GM12892 (cell line): ENCODE measurements around the gene MICAL2.

Source experiments
- DNase-seq: peaks from one replicate; pipeline ENCODE4 v3.0.0; 2011; ENCODE audit not compliant: insufficient read length
- FAIRE-seq: peaks from 2 replicates; lab custom pipeline; 2011; peaks lifted over from hg19 to GRCh38; lab: Jason Lieb, UNC
- POLR2A ChIP-seq: IDR thresholded peaks from 2 replicates; pipeline ENCODE4 v1.6.1; 2011; ENCODE audit warnings: low read depth, low read length, control low read depth
- POLR2AphosphoS5 ChIP-seq: IDR thresholded peaks from 2 replicates; pipeline ENCODE4 v1.6.1; 2011; ENCODE audit warnings: low read depth, low read length, control low read depth
- TAF1 ChIP-seq: IDR thresholded peaks from 2 replicates; pipeline ENCODE4 v1.6.1; 2011; ENCODE audit warnings: low read depth, mild to moderate bottlenecking, control low read depth, low read length, borderline replicate concordance

Gene MICAL2

DNA sequence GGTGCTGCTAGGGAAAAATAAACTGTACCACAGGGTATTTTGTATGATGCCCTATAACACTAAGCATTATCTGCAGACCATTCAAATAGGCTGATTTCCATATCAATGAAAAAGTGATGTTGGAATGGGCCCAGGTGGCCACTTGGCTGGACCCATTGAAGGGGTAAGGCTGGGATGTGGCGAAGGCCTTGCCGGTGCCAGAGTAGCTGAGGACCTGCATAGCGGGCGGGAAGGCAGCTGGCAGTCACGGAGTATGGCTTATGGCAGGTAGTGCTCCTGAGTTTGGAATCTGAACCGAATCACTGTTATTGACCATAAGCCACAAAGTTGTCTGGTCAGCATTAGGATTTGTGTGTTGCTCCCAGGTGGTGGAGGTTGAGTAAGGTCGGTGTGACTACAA is 131.0 kb downstream of the MICAL2 start:
- TF ChIP-seq TAF1: no peak
- no peak for TF ChIP-seq POLR2AphosphoS5
- no peak for TF ChIP-seq POLR2A
- FAIRE-seq: no peak

DNA sequence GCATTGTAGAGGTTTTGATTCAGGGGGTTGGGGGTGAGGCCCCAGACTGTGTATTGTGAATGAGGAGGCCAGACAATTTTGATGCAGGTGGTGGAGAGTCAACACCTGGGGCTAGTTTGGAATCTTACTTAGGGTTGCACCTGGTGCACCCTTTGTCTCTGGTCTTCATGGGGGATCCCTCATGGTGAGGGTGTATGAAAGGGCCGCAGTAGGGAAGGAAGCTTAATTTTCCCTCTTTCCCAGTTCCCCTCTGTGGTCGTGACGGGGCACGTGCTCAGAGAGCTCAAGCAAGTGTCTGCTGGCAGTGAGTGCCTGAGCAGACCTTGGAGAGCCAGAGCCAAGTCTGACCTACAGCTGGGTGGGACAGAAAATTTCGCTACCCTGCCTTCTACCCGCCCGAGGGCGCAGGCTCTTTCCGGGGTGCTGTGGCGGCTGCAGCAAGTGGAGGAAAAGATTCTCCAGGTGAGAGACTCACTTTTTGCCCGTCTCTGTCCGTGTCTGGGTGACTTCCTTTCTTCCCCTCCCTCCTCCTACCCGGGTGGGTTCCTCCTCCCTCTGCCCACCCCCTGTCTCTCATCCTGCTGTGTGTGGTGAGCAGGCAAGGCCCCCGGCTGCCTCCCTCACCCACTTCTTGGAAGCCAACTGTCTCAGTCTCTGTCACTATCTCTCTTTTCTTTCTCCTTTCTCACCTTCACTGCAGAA is 131.7 kb downstream of the MICAL2 start:
- no peak for DNase-seq
- FAIRE-seq: no peak
- TF ChIP-seq POLR2AphosphoS5: no peak
- no peak for TF ChIP-seq POLR2A
- TF ChIP-seq TAF1: no peak

More for the DNA sequence above, 131.0 kb downstream of the MICAL2 start:
- no peak for DNase-seq

DNA sequence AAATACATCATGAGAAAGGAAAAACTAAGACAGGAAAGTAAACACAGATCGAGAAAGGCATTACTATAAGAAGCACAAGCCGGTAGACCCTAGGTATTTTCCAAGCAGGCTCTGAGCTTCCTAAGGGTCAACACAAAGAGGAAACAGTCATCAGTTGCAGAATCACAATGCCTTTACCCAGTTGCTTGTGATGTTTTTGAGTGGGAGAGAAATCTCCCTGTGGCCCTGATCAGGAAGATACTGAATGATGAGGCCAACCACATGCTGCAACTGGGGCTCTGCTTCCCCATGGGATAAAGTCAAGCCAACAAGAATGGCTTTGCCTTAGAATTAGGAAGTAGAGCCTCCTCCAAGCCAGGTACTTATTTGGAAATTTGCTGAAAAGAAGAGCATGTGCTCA is 132.6 kb downstream of the MICAL2 start:
- DNase-seq (no peak), FAIRE-seq (no peak)
- TF ChIP-seq POLR2A (no peak), POLR2AphosphoS5 (no peak), TAF1 (no peak)

DNA sequence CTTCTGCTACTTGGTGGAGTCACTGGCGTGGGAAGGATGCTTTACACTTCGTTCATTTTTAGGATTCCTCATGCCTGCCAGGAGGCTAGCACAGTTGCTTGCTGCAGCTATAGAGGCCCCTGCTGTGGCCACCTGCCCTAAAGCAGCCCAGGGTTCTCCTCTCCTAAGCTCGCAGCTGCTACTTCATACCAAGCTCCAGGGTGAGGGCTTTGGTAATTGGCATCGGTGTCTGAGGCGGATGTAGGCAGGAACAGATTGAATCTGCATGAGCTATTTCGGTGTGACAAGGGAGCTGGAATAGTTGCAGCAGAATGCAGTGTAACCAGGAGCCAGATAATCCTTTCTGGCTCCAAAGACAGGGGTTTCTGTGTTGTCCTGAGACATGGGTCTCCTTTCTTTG is 133.1 kb downstream of the MICAL2 start:
- DNase-seq (no peak), FAIRE-seq (no peak)
- no peak for TF ChIP-seq POLR2A
- no peak for TF ChIP-seq POLR2AphosphoS5
- no peak for TF ChIP-seq TAF1

DNA sequence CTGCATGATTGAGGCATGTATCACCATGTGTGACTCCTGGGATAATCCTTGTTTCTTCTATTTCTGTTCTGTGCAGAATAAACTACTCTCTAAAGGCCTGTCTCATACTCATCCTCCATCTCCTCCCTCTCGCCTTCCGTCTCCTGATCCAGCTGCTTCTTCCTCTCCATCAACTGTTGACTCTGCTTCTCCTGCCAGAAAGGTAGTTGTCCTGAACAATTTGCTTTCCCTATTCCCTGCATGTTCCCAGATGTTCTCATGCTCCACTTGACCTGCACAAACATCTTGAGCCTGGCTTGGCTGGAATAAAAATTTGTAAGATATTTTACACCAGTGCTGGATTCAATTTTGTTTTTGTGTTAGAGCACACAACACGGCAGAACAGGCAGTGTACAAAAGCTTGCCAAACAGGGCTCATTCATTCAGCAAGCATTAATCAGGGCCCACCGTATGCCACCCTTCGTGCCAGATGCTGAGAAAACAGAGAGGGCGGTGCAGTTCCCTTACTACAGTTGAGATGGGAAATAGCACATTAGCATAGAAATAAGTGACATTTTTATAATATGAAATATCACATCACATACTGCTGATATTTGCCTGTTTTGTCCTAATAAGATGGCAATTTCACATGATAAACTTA is 133.6 kb downstream of the MICAL2 start:
- TF ChIP-seq TAF1 (no peak), POLR2AphosphoS5 (no peak), POLR2A (no peak)
- FAIRE-seq (no peak), DNase-seq (no peak)

DNA sequence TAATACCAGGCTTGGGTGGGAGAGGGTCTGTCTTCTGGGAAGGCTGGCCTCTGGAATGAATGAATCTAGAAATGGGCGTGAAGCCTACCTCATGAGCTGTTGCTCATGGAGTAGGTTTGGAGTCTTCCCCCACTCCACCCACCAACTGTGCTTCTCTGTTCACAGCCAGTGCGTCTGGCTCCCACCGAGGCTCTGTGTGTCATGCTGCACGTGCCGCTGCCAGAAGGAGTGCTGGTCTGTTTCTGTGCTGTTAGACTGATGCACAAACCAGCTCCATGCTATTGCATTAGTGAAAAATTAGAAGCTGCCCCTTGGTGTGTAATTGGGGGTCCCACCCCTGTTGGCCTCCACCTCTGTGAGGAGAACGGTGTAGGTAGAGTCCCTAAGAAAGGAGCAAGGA is 134.7 kb downstream of the MICAL2 start:
- DNase-seq (no peak), FAIRE-seq (no peak)
- no peak for TF ChIP-seq POLR2A
- no peak for TF ChIP-seq TAF1
- TF ChIP-seq POLR2AphosphoS5: no peak

DNA sequence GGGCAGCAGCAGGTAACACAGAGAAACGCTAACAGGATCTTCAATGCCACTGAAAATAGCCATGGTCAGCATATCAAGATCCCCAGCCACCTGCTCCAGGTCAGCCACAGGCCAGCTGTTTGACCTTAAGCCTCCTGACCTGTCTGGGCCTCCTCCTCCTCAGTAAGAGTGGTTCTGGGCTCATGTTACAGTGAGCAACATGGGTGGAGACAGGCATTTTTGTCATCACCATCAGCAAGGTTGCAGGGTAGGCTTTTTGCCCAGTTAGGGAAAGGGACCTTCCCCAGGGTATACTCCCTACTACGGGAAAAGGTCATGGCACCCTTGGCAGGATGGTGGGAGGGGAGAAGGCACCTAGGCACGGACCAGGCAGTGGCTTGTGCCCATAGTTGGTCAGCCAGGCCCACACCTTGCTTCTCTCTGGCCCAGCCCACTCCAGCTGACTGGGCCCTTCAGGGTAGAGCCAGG is 135.2 kb downstream of the MICAL2 start:
- FAIRE-seq (no peak), DNase-seq (no peak)
- no peak for TF ChIP-seq POLR2AphosphoS5
- TF ChIP-seq POLR2A: no peak
- no peak for TF ChIP-seq TAF1

DNA sequence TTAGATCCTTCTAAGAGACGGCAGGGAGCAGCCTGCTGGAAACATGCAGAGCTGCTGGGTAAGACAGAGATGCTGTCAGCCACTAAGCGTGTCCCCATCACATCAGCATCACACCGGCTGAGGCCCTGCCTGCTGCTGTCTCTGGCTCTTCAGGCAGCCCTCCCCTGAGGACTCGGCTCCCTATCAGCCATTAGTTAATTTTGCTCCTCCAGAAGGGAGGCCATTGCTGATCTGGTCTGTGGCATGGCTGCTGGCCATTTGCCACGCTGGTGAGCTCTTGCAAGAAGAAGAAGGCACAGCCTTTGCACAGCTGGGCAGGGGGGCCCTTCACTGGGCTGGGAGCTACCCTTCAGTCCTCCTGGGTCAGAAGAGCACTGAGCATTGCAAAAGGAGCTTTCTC is 135.8 kb downstream of the MICAL2 start:
- FAIRE-seq: no peak
- TF ChIP-seq TAF1 (no peak), POLR2AphosphoS5 (no peak), POLR2A (no peak)
- DNase-seq: no peak

DNA sequence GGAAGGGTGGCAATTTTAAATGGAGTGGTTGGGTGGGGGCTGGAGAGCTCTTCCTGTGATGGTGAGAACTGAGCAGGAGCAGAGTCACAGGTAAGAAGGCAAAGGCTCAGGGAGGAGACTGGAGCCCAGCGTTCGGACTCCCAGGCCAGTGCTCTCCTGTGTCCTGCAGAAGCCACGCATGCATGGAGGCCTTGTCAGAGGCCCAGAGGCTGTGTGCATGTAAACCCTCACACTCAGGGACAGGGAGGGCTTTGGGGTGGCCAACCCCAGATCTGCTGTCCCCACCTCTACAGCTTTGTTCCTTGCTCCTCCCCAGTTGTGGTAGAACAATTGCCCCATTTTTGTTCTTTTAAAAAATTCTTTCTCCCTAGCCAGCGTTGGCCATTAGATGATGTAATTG is 136.6 kb downstream of the MICAL2 start:
- no peak for FAIRE-seq
- no peak for DNase-seq
- no peak for TF ChIP-seq POLR2AphosphoS5
- TF ChIP-seq POLR2A: no peak

DNA sequence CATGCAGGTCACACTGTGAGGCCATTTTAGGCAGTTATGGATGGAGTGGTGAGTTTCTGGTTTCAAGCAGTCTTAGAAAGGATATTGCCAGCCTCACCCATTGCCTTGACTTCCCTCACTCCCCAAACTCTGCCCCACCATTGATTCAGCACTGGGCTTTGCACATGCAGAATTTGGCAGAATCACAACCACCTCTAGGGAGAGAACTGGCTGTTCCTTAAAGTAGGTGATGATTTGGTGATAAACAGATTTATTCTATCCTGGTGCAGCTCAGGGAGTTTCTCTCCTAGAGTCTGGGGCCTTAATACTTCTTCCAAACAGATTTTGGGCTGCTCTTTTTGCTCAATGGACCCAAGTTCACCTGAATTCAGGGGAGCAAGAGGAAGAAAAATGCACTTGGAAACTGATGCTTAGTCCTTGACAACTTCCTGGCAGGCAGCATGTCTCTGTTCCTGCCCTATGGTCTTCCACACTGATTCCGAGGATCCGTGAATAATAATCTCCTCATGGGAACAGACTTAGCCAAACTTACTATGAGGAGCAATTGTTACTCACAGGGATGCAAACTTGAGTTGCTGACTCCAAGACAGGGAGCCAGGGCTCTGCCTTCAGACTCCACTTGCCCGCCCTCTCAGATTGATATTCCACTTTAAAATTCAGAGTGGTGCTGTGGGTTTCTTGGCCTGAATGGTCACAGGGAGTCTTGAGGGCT is 137.3 kb downstream of the MICAL2 start:
- FAIRE-seq (no peak), DNase-seq (no peak)
- TF ChIP-seq POLR2AphosphoS5 (no peak), POLR2A (no peak), TAF1 (no peak)

DNA sequence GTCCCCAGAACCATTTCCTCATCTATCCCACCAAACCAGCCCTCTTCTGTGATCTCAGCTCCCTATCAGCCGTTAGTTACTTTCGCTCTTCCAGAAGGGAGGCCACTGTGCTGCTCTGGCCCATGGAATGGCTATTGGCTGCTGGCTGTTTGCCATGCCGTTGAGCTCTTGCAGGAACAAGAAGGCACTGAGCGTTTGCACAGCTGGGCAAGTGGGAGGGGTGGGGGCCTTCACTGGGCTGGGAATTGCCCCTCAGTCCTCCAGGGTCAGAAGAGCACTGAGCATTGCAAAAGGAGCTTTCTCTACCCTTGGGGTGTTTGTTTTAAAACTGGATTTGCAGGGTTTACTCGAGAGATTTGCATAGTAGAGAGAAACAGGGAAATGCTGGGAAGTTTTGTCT is 137.9 kb downstream of the MICAL2 start:
- FAIRE-seq (no peak), DNase-seq (no peak)
- no peak for TF ChIP-seq POLR2AphosphoS5
- TF ChIP-seq TAF1: no peak
- no peak for TF ChIP-seq POLR2A
